ENCODE measurements around the gene MLX.
A peak's percentile ranks its signal among the peaks of the same experiment; 100 is the strongest.

The MLX gene, protein sequence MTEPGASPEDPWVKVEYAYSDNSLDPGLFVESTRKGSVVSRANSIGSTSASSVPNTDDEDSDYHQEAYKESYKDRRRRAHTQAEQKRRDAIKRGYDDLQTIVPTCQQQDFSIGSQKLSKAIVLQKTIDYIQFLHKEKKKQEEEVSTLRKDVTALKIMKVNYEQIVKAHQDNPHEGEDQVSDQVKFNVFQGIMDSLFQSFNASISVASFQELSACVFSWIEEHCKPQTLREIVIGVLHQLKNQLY

DNA sequence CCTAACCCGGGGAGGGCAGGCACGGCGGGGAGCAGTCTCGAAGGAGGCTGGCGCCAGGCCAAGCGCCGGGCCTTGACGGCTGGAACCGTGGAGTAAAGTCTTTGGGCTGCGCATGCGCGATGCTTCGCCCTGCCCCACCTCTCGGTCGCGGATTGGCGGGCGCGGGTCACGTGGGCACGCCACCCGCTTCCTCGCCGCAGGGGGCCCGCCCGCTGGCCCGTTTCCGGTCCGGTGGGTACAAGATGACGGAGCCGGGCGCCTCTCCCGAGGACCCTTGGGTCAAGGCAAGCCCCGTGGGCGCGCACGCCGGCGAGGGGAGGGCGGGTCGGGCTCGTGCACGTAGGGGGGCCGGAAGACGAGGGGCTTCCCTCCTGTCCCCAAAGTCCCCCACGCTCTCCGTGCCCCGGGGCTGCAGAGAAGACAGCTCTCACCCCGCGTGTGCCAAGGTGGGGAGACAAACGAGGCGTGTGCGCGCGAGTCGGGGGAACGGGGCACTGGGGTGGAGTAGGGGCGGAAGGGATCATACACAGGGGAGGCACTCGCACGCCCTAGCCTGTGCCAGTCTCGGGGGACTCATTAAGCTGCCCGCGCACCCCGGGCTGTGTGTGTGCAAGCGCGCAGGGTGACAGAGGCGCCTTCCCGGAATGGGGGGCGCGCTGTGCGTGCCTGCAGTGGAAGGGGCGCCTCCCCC, at the start of gene MLX:
Gene MLX (plus strand): TSS at position 218 of the 691 bp plus-strand sequence. CDS start 25 bp downstream, at position 243.
- no peak within 1 kb of the TSS for H2AFZ ChIP-seq (ENCODE audit: low read depth, low read length, severe bottlenecking)
- H3K4me2 ChIP-seq (ENCODE audit: low read depth, low read length, poor library complexity, severe bottlenecking), result peak within 1 kb of the TSS; percentile 86
- peak within 1 kb of the TSS; percentile 79 for H3K4me3 ChIP-seq (ENCODE audit: insufficient read depth, low read length, poor library complexity, severe bottlenecking)
- no peaks in the 10 kb centered on the region for H3K27me3 ChIP-seq (ENCODE audit: low read length)
- H3K27ac ChIP-seq (ENCODE audit: low read depth, low read length), result peak within 1 kb of the TSS; percentile 69
- no peaks in the 10 kb centered on the region for H3K9me3 ChIP-seq (ENCODE audit: insufficient read depth, low read length)
- peaks cover 35% of the 10 kb centered on the region for H3K79me2 ChIP-seq (ENCODE audit: insufficient read depth, low read length)
- H4K20me1 ChIP-seq (ENCODE audit: low read depth, low read length), result no peaks in the 10 kb centered on the region
- peaks cover 7% of the 10 kb centered on the region; the same call in 1 of the 2 replicates for H3K36me3 ChIP-seq (ENCODE audit: low read length)
- peak within 1 kb of the TSS; percentile 78 for H3K9ac ChIP-seq (ENCODE audit: low read length)
- TF ChIP-seq EZH2phosphoT487 (conservative IDR thresholded peaks at IDR 0.05; ENCODE audit: low read length), result no peak
- TF ChIP-seq, protein P1, sequence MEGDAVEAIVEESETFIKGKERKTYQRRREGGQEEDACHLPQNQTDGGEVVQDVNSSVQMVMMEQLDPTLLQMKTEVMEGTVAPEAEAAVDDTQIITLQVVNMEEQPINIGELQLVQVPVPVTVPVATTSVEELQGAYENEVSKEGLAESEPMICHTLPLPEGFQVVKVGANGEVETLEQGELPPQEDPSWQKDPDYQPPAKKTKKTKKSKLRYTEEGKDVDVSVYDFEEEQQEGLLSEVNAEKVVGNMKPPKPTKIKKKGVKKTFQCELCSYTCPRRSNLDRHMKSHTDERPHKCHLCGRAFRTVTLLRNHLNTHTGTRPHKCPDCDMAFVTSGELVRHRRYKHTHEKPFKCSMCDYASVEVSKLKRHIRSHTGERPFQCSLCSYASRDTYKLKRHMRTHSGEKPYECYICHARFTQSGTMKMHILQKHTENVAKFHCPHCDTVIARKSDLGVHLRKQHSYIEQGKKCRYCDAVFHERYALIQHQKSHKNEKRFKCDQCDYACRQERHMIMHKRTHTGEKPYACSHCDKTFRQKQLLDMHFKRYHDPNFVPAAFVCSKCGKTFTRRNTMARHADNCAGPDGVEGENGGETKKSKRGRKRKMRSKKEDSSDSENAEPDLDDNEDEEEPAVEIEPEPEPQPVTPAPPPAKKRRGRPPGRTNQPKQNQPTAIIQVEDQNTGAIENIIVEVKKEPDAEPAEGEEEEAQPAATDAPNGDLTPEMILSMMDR (IDR thresholded peaks at IDR 0.05; ENCODE audit: insufficient read depth, low read length, poor library complexity, severe bottlenecking), result no peak
- 0 out of 2 replicates have a peak, but pooled peaks cover 5% of the 10 kb centered on the region for H3F3A ChIP-seq (ENCODE audit: insufficient read depth)
- H3K9me2 ChIP-seq (replicated peaks; ENCODE audit: insufficient read depth, low read length), result no peaks in the 10 kb centered on the region

DNA sequence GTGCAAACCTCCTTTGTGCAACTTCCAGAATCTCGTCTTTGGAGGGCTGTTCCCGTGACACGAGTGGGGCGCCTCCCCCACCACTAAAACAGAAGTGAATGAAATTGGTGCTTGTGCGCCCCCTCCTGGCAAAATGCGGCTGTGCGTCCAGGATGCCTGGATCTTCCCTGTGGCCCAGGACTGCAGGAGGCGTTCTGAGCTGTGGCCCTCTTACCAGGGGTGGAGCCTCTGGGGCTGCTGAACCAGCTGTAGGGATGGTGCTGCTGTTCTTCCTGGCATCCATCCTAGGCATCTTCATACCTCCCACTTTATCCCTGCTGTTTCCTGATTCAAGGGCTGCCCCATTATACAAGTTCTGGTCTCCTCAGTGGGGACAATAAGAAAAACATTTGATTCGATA, 49.4 kb upstream of the MLX start:
- H3F3A ChIP-seq (ENCODE audit: insufficient read depth), result no peaks in the 10 kb centered on the region
- TF ChIP-seq, protein P1 (IDR thresholded peaks at IDR 0.05; ENCODE audit: insufficient read depth, low read length, poor library complexity, severe bottlenecking), result peak; percentile 97
- no peak for TF ChIP-seq EZH2phosphoT487 (conservative IDR thresholded peaks at IDR 0.05; ENCODE audit: low read length)
- H3K9me2 ChIP-seq (replicated peaks; ENCODE audit: insufficient read depth, low read length), result no peaks in the 10 kb centered on the region
- H3K9ac ChIP-seq (ENCODE audit: low read length), result no peak overlapping the region
- H3K9me3 ChIP-seq (ENCODE audit: insufficient read depth, low read length), result no peaks in the 10 kb centered on the region
- no peak overlapping the region for H2AFZ ChIP-seq (ENCODE audit: low read depth, low read length, severe bottlenecking)
- H4K20me1 ChIP-seq (ENCODE audit: low read depth, low read length), result no peaks in the 10 kb centered on the region
- H3K4me2 ChIP-seq (ENCODE audit: low read depth, low read length, poor library complexity, severe bottlenecking), result no peak overlapping the region
- H3K4me3 ChIP-seq (ENCODE audit: insufficient read depth, low read length, poor library complexity, severe bottlenecking), result no peak overlapping the region
- no peak overlapping the region for H3K27ac ChIP-seq (ENCODE audit: low read depth, low read length)
- H3K36me3 ChIP-seq (ENCODE audit: low read length), result no peaks in the 10 kb centered on the region
- H3K27me3 ChIP-seq (ENCODE audit: low read length), result no peaks in the 10 kb centered on the region
- H3K79me2 ChIP-seq (ENCODE audit: insufficient read depth, low read length), result no peaks in the 10 kb centered on the region

DNA sequence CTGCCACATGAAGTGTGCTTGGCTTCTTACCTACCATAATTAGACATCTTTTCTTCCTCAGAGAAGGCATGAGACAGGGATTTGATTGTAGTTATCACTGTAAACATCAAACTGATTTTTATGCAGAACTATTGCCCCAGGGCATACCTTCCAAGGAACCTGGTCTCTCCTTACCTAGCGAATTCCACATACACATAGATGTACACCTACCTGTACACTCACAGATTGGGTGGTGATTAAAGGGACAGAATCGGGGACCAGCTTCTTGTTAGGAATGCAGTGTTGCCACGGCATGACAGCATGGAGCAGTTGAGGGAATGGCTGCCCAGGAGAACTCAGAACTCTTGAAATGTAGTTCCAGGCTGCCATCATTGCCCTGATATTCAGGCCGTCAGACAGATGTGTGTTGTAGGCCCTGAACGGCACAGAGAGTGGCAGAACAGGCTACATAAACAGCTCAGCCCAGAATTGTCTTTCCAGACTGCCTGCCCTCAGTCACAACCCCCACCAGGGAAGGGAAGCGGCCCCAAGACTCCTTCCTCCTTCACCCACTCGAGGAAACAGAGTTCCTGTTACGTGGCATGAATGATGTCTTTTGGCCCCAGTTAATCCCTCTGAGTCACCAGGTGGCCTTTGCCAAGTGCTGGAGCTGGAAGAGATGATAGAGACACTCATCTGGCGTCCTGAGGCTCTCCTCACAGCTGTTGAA, 48.7 kb upstream of the MLX start:
- H2AFZ ChIP-seq (ENCODE audit: low read depth, low read length, severe bottlenecking), result no peak overlapping the region
- H3K36me3 ChIP-seq (ENCODE audit: low read length), result no peaks in the 10 kb centered on the region
- no peak overlapping the region for H3K9ac ChIP-seq (ENCODE audit: low read length)
- no peaks in the 10 kb centered on the region for H3K27me3 ChIP-seq (ENCODE audit: low read length)
- H3K9me2 ChIP-seq (replicated peaks; ENCODE audit: insufficient read depth, low read length), result no peaks in the 10 kb centered on the region
- H3F3A ChIP-seq (ENCODE audit: insufficient read depth), result no peaks in the 10 kb centered on the region
- no peak for TF ChIP-seq EZH2phosphoT487 (conservative IDR thresholded peaks at IDR 0.05; ENCODE audit: low read length)
- TF ChIP-seq, protein P1 (IDR thresholded peaks at IDR 0.05; ENCODE audit: insufficient read depth, low read length, poor library complexity, severe bottlenecking), result no peak
- no peak overlapping the region for H3K27ac ChIP-seq (ENCODE audit: low read depth, low read length)
- no peaks in the 10 kb centered on the region for H3K9me3 ChIP-seq (ENCODE audit: insufficient read depth, low read length)
- no peaks in the 10 kb centered on the region for H3K79me2 ChIP-seq (ENCODE audit: insufficient read depth, low read length)
- no peak overlapping the region for H3K4me3 ChIP-seq (ENCODE audit: insufficient read depth, low read length, poor library complexity, severe bottlenecking)
- H4K20me1 ChIP-seq (ENCODE audit: low read depth, low read length), result no peaks in the 10 kb centered on the region
- no peak overlapping the region for H3K4me2 ChIP-seq (ENCODE audit: low read depth, low read length, poor library complexity, severe bottlenecking)

All from SU-DHL-6 (cell line).